ENCODE results near the gene MPZ.
"Not testable (repeated sequence)": the region's sequence is repeated elsewhere in the genome, so short reads cannot be mapped to it uniquely, and the experiment has no call there.

MPZ gene

DNA sequence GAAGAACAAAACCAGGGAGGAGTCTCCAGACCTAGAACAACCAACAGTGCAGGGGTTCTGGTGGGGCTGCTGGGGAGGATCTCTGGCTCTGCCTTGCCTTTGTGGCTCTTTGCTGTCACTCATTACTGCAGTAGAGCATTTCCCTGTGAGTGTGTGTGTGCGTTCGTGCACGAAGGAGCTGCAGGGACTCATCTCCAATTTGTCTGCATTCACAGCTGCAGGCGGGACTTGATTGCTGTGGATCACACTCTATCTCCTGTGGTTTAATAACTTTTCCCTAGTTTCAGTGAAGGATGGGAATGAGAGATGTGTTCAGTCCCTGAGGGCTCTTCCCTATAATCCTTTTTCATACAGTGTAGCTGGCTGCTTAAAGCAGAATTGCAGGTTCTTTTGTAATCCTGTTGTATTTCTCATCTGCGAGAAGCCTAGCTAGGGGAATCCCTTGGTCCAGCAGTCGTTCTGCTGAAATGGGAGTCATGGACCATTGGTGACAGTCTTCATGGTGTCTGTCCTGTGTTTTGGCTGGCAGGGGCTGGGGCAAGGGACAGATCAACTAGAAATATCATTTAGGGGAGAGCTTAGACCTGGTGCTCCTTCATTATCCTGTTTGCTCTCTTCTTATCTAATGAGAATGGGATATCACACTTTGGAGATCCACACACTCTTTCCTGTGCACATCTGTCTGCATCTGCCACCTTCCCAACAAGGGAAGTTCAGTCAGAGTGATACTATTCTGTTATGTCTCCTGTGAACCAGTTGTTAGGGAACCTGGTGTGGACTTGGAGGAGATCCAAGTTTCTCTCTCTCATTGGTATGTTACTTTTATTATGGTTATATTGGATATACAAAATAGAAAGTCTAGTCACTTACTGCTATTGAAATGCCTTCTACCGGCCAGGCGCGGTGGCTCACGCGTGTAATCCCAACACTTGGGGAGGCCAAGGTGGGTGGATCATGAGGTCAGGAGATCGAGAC lies 48.2 kb downstream of the MPZ start:
- H3K27me3 ChIP-seq (replicated peaks; ENCODE audit: control insufficient read depth, insufficient read depth, low read length), result peaks cover 2% of the 10 kb centered on the region
- TF ChIP-seq, protein P1, sequence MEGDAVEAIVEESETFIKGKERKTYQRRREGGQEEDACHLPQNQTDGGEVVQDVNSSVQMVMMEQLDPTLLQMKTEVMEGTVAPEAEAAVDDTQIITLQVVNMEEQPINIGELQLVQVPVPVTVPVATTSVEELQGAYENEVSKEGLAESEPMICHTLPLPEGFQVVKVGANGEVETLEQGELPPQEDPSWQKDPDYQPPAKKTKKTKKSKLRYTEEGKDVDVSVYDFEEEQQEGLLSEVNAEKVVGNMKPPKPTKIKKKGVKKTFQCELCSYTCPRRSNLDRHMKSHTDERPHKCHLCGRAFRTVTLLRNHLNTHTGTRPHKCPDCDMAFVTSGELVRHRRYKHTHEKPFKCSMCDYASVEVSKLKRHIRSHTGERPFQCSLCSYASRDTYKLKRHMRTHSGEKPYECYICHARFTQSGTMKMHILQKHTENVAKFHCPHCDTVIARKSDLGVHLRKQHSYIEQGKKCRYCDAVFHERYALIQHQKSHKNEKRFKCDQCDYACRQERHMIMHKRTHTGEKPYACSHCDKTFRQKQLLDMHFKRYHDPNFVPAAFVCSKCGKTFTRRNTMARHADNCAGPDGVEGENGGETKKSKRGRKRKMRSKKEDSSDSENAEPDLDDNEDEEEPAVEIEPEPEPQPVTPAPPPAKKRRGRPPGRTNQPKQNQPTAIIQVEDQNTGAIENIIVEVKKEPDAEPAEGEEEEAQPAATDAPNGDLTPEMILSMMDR (IDR thresholded peaks at IDR 0.05; ENCODE audit: insufficient read depth, low read length, poor library complexity, severe bottlenecking), result no peak
- no peak for DNase-seq (ENCODE audit: extremely low read depth, insufficient read length)
- no peak overlapping the region for H3K4me3 ChIP-seq (replicated peaks; ENCODE audit: low read depth, low read length)
- H3K36me3 ChIP-seq (ENCODE audit: control insufficient read depth, insufficient read depth, low read length), result no peaks in the 10 kb centered on the region

DNA sequence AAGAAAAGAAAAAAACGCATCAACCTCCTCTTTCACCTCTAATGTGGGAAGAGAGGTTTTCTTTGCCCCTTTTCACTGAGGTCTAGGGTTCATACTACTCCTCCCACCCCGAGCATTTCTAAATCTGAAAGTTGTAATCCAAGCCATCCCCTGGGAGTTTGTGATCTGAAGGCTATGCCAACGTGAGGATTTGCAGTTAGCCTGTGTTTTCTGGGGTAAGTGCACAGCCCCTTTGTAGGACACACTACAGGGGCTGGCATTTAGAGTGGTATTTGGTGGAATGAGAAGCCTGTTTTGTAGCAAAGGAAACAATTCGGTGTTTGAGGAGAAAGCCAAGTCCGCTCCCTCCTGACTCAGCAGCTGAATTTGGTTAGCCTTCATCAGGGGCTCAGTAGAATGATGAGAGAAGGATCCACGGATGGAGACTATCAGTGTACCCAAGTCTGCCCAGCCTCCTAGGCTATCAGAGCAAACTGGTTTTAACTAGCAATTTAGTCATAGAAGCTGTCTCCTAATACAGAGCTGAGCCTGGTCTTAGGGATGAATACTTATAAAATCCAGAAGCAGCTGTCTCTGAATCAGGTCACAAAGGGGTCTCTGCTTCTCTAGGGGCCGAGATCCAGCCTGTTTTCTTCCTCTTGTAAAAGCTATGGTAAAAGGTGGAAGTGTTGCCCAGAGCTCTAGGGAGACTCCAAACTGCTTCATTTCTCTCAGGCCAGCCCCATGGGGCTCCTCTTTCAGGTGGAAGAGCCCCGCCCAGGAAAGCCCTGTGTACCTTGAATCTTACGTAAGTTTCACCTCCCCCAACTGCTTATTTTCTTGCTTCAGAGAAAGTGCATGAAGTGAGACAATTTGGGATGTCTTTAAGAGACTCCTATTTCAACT lies 49.1 kb downstream of the MPZ start:
- peak; percentile 18 for DNase-seq (ENCODE audit: extremely low read depth, insufficient read length)
- Histone ChIP-seq H3K36me3 (ENCODE audit: control insufficient read depth, insufficient read depth, low read length) (no peaks in the 10 kb centered on the region), H3K4me3 (replicated peaks; ENCODE audit: low read depth, low read length) (no peak overlapping the region), H3K27me3 (replicated peaks; ENCODE audit: control insufficient read depth, insufficient read depth, low read length) (peaks cover 2% of the 10 kb centered on the region)
- TF ChIP-seq, protein P1 (IDR thresholded peaks at IDR 0.05; ENCODE audit: insufficient read depth, low read length, poor library complexity, severe bottlenecking), result no peak

DNA sequence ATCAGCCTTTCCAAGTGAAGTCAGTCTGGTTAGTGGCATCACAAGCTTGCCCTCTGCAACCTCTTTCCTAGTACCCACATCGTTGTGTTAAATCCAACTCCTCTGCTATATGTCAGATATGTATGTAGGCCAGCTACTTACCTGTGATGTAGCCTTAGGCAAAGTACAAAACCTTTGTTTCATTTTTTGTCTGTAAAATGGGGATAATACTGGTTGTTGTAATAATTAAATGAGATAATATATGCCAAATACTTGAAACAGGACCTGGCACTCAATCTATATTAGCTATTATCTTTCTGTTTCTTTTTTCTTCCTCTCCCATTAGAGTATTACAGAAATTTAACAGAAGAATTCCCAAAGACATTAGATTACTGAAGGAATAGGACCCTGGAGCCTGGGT lies 50.0 kb downstream of the MPZ start:
- TF ChIP-seq, protein P1 (IDR thresholded peaks at IDR 0.05; ENCODE audit: insufficient read depth, low read length, poor library complexity, severe bottlenecking), result no peak
- H3K27me3 ChIP-seq (replicated peaks; ENCODE audit: control insufficient read depth, insufficient read depth, low read length), result peaks cover 2% of the 10 kb centered on the region
- H3K4me3 ChIP-seq (replicated peaks; ENCODE audit: low read depth, low read length), result no peak overlapping the region
- no peaks in the 10 kb centered on the region for H3K36me3 ChIP-seq (ENCODE audit: control insufficient read depth, insufficient read depth, low read length)
- no peak for DNase-seq (ENCODE audit: extremely low read depth, insufficient read length)

DNA sequence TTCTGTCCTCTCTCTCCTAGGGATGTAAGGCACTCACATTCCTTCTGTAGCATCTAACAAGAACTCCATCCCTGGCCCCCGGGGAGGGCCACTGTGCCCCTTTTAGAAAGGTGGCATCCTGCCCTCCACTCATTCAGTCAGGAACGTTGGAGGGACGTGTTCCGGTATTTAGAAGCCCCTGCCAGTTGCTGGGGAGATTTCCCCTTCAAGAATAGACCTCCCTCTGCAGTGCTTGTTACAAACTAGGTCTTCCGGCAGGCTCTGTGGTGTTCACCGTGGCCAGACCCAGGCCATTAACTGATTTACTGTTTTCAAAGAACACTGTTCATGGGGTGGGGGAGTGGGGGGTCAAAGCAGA lies 50.4 kb downstream of the MPZ start:
- TF ChIP-seq, protein P1 (IDR thresholded peaks at IDR 0.05; ENCODE audit: insufficient read depth, low read length, poor library complexity, severe bottlenecking), result no peak
- Histone ChIP-seq H3K36me3 (ENCODE audit: control insufficient read depth, insufficient read depth, low read length) (no peaks in the 10 kb centered on the region), H3K27me3 (replicated peaks; ENCODE audit: control insufficient read depth, insufficient read depth, low read length) (peaks cover 2% of the 10 kb centered on the region), H3K4me3 (replicated peaks; ENCODE audit: low read depth, low read length) (no peak overlapping the region)
- DNase-seq (ENCODE audit: extremely low read depth, insufficient read length), result no peak

DNA sequence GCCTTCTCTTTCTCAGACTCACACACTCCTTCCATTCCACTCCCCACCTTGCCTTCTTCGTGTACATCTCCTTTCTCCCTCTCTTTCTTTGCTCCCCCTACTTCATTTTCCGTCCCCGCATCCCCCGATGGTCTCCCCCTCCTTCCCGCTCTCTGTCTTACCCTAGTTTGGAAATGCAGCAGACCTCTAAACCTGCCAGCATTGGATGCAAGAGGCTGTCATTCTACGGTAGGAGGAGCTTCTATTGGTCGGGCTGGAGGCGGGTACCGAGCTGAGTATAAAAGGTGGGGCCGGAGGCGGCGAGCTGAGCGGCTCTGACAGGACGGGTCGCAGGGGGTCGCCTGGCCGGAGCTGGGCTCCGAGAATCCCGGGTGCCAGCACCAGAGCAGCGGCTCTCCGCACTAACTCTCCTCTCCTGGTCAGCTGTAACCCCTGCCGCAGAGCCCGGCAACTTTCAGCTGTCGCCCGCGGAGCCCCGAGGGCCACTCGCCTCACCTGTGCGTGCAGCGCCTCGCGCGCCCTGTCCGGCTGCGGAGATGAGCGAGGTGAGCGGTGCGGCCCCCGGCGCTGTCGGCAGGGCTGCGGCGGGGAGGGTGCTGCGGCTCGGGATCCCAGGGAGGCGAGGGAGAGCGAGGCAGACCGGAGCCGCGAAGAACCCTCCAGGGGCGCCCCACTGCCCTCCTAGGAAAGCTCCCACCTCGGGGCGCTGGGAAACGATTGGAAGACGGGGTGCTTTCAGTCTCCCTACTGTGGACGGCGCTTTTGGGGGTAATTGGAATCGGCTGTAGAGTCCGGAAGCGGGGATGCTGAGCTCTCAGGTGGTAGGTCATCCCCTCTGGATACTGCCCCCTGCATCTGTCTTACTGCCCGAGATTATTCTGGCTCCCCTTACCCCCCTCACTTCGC lies 51.1 kb downstream of the MPZ start, which contains the start of gene PCP4L1:
Gene PCP4L1, plus strand, starts transcription at position 307 of the 906 bp plus-strand sequence. Its CDS starts 230 bp downstream, at position 537.
- Histone ChIP-seq H3K4me3 (replicated peaks; ENCODE audit: low read depth, low read length) (peak within 1 kb of the TSS; percentile 55), H3K27me3 (replicated peaks; ENCODE audit: control insufficient read depth, insufficient read depth, low read length) (peaks cover 2% of the 10 kb centered on the region), H3K36me3 (ENCODE audit: control insufficient read depth, insufficient read depth, low read length) (no peaks in the 10 kb centered on the region)
- DNase-seq (ENCODE audit: extremely low read depth, insufficient read length), result peak; percentile 71
- TF ChIP-seq, protein P1 (IDR thresholded peaks at IDR 0.05; ENCODE audit: insufficient read depth, low read length, poor library complexity, severe bottlenecking), result no peak

DNA sequence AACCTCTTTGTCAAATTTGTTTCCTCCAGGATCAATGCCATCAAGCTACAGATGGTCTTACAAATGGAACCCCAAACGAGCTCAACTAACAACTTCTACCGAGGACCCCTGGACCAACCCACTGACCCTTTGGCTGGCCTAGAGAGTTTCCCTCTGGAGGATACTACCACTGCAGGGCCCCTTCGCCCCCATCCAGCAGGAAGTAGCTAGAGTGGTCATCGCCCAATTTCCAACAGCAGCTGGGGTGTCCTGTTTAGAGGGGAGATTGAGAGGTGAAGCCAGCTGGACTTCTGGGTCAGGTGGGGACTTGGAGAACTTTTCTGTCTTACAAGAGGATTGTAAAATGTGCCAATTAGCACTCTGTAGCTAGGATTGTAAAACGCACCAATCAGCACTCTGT lies 52.7 kb downstream of the MPZ start:
- H3K27me3 ChIP-seq (replicated peaks; ENCODE audit: control insufficient read depth, insufficient read depth, low read length); H3K36me3 ChIP-seq (ENCODE audit: control insufficient read depth, insufficient read depth, low read length); DNase-seq (ENCODE audit: extremely low read depth, insufficient read length); H3K4me3 ChIP-seq (replicated peaks; ENCODE audit: low read depth, low read length): not testable (repeated sequence)

DNA sequence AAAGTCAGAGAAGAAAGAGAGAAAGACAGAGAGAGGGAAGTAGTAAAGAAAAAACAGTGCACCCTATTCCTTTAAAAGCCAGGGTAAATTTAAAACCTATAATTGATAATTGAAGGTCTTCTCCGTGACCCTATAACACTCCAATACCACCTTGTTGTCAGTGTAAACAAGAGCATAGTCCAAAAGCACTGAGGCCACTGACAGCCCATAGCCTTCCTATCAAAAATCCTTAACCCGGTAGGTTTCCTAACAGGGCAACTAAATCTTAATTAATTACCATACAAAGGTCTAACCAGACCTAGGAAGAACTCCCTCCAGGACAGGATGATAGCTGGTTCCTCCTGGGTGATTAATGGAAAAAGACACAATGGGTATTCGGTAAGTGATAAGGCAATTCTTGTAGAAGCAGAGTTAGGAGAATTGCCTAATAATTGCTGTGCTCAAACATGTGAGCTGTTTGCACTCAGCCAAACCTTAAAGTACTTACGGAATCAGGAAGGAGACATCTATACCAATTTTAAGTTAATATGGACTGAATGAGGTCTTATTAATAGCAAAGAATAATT lies 53.7 kb downstream of the MPZ start:
- H3K36me3 ChIP-seq (ENCODE audit: control insufficient read depth, insufficient read depth, low read length); H3K4me3 ChIP-seq (replicated peaks; ENCODE audit: low read depth, low read length); DNase-seq (ENCODE audit: extremely low read depth, insufficient read length); H3K27me3 ChIP-seq (replicated peaks; ENCODE audit: control insufficient read depth, insufficient read depth, low read length): not testable (repeated sequence)
